ENCODE data around the gene GPC5. TPM values are rescaled to one million over a fixed set of nuclear protein-coding genes. Genes with fewer than 3 reads are reported as not detected.

The GPC5 gene
- total and polyA plus RNA-seq, 2 of the 13 experiments (the other 11 are each of a cell fraction or from before 2014, with no cell fraction given) = 0.02 to 0.07 TPM

DNA sequence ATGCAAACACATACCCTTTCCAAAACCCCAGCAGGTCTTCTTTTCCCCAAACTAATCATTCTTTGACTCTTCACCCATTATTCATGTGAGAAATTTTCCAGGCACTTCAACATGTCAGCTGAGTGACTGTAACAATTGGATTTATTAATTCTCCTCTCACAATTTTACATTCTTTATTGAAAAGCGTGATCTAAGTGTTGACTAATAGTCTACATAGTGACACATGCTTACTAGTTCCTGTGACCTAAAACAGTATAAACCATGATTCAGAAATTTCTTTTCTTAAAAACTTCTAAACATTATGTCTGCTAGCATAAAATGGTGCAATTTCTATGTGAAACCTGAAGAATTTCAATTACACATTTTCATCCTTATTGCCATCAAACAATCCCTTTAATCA, 532.3 kb downstream of the GPC5 start (continued):
- TF ChIP-seq, protein P1, sequence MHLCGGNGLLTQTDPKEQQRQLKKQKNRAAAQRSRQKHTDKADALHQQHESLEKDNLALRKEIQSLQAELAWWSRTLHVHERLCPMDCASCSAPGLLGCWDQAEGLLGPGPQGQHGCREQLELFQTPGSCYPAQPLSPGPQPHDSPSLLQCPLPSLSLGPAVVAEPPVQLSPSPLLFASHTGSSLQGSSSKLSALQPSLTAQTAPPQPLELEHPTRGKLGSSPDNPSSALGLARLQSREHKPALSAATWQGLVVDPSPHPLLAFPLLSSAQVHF (CRISPR knock-in tag; IDR thresholded peaks at IDR 0.05) = no peak
- TF ChIP-seq FOXK2 (IDR thresholded peaks at IDR 0.05) = no peak
- TF ChIP-seq ISL2 (CRISPR knock-in tag; IDR thresholded peaks at IDR 0.05) = no peak
- no peak for TF ChIP-seq HHEX (CRISPR knock-in tag; IDR thresholded peaks at IDR 0.05)
- TF ChIP-seq ZFP1 (CRISPR knock-in tag; IDR thresholded peaks at IDR 0.05) = no peak

DNA sequence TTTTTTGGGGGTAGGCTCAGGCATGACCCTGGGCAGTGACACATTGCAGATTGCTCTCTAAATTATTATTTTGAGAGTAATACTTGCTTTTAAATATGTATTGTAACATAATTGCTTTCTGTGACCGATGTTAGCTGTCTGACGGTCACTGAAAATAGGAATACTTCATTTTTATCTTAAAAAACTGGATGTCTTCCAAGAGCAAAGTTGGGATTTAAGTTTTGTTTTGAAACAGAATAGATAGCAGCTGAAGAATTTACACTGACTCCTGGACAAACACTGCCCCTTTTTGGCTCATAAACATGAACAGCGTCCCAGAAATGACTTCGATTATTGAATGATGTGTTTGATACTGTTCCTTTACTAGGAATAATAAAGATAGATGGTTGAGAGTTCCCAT, 535.9 kb downstream of the GPC5 start:
- H3K4me3 ChIP-seq (replicated peaks in 1 of 3; ENCODE audit: insufficient read depth in 1 of 3, low read depth in 2 of 3, low read length in 3 of 3) = no peak overlapping the region
- DNase-seq (ENCODE audit: low spot score) = no peak
- in situ Hi-C loops (cut with HindIII; ENCODE audit: extremely low pct_ligation_motif_present, low pct_unique_long_range_greater_than_20kb) = no loop called here
- no peaks in the 10 kb centered on the region for H3K36me3 ChIP-seq (replicated peaks in 1 of 2; ENCODE audit: control insufficient read depth in 1 of 2, insufficient read depth in 2 of 2, low read length in 2 of 2)
- CTCF ChIA-PET (ENCODE audit: low intra/inter-chr PET ratio, low total read pairs) = no interaction called here
- no peaks in the 10 kb centered on the region for H3K27me3 ChIP-seq (ENCODE audit: control insufficient read depth in 1 of 2, insufficient read depth in 2 of 2, low read length in 2 of 2)
- no peaks in the 10 kb centered on the region for H3K9me3 ChIP-seq (ENCODE audit: low read length)
- H4K20me1 ChIP-seq (ENCODE audit: insufficient read depth, low read length) = no peaks in the 10 kb centered on the region
- no peak for FAIRE-seq
- POLR2A ChIA-PET = no interaction called here
- TF ChIP-seq, protein P2, sequence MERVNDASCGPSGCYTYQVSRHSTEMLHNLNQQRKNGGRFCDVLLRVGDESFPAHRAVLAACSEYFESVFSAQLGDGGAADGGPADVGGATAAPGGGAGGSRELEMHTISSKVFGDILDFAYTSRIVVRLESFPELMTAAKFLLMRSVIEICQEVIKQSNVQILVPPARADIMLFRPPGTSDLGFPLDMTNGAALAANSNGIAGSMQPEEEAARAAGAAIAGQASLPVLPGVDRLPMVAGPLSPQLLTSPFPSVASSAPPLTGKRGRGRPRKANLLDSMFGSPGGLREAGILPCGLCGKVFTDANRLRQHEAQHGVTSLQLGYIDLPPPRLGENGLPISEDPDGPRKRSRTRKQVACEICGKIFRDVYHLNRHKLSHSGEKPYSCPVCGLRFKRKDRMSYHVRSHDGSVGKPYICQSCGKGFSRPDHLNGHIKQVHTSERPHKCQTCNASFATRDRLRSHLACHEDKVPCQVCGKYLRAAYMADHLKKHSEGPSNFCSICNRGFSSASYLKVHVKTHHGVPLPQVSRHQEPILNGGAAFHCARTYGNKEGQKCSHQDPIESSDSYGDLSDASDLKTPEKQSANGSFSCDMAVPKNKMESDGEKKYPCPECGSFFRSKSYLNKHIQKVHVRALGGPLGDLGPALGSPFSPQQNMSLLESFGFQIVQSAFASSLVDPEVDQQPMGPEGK (CRISPR knock-in tag; IDR thresholded peaks at IDR 0.05) = no peak
- H2AFZ ChIP-seq (ENCODE audit: low read length) = no peak overlapping the region
- no peak overlapping the region for H3K4me2 ChIP-seq (ENCODE audit: low read depth, low read length)
- intact Hi-C loops (cut with micrococcal nuclease; ENCODE audit: unreplicated experiment) = no loop called here
- no peak overlapping the region for H3K27ac ChIP-seq (ENCODE audit: extremely low read length, insufficient read depth, low read length)
- H3K79me2 ChIP-seq (ENCODE audit: insufficient read depth, low read length) = no peaks in the 10 kb centered on the region
- WGBS (ENCODE audit: low lambda C conversion rate) = 0% methylated on average over 4 of the region's 4 CpGs
- no peak overlapping the region for H3K9ac ChIP-seq (ENCODE audit: insufficient read depth, low read depth, low read length)
- no TSS peak for BruUV-seq (replicated peaks)
- H3K4me1 ChIP-seq (ENCODE audit: insufficient read depth, low read length) = no peaks in the 10 kb centered on the region
- no peak for ATAC-seq

Data from HepG2 (cell line).